Measurements from ENCODE around the gene SIGLEC11.
"Not testable (repeated sequence)": the region's sequence is repeated elsewhere in the genome, so short reads cannot be mapped to it uniquely, and the experiment has no call there.

The SIGLEC11 gene

GRCh38 chr19:49927526-49928264 lies 33.3 kb downstream of the SIGLEC11 start:
- in situ Hi-C loops (cut with MboI; ENCODE audit: low sequenced_read_pairs): no loop called here

DNA sequence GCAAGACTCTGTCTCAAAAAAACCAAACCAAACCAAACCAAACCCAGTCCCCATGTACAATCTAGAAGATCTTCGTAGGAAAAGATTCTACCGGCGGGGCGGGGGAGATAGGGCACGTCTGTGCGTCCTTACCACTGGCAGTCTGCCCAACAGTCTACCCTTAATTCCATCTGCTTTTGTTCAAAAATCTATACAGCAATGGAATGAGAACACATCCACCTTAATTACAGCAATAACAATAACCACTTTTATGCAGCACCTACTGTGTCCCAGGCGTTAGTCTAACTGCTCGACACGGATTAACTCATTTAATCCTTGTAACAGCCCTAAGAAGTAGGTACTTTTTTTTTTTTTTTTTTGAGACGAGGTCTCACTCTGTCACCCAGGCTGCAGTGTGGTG lies 34.5 kb downstream of the SIGLEC11 start:
- in situ Hi-C loops (cut with MboI; ENCODE audit: low sequenced_read_pairs): no loop called here

GRCh38 chr19:49925486-49925885 lies 35.5 kb downstream of the SIGLEC11 start:
- in situ Hi-C loops (cut with MboI; ENCODE audit: low sequenced_read_pairs): no loop called here

DNA sequence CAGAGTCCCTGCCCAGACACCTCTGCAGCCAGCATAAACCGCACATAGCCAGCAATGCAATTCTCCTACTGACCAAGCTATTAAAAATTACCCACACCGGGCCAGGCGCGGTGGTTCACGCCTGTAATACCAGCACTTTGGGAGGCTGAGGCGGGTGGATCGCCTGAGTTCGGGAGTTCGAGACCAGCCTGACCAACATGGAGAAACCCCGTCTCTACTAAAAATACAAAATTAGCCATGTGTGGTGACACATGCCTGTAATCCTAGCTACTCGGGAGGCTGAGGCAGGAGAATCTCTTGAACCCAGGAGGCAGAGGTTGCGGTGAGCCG lies 36.1 kb downstream of the SIGLEC11 start:
- in situ Hi-C loops (cut with MboI; ENCODE audit: low sequenced_read_pairs): not testable (repeated sequence)

DNA sequence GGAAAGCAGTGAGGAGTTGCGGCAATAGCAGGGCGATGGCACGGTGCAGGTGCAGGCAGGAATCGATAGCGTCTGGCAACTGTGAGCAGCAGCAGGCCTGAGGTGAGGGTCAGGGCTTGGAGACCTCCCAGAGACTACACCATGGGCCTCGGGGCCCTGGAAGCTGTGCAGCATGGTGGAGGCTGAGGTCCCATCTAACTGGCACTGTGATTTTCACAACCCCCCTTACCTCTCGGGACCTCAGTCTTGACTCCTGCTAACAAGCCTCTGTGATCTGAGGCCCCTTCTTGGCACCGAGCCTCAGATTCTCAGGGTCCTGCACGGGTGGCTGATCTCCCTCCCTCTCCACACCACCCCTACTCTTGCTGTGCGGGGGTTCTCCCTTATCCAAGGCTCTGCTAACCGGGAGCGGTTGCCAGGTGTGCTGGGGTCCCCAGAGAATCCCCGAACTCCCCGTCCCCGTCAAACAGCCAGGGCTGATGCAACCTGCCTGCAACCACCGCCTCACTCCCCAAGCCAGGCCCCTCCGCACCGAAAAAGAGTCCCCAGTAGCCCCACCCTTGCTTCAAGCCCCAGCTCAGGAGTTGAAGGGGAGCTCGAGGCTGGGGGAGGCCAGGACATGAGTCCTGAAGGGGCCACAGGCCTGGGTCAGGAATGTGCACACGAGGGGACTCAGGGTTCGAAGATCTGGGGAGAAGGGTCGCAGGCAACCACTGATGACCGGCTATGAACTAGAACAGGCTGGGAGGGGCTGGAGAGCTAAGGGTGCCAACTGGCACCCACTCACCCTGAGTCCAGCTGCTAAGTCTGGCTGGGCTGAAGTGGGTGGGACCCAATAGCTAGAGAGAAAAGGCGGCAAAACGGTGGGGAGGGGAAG lies 36.7 kb downstream of the SIGLEC11 start:
- in situ Hi-C loops (cut with MboI; ENCODE audit: low sequenced_read_pairs): no loop called here

- in situ Hi-C loops (cut with MboI; ENCODE audit: low sequenced_read_pairs): no loop called here
Observed at GRCh38 chr19:49923055-49924003, 37.6 kb downstream of the SIGLEC11 start.

DNA sequence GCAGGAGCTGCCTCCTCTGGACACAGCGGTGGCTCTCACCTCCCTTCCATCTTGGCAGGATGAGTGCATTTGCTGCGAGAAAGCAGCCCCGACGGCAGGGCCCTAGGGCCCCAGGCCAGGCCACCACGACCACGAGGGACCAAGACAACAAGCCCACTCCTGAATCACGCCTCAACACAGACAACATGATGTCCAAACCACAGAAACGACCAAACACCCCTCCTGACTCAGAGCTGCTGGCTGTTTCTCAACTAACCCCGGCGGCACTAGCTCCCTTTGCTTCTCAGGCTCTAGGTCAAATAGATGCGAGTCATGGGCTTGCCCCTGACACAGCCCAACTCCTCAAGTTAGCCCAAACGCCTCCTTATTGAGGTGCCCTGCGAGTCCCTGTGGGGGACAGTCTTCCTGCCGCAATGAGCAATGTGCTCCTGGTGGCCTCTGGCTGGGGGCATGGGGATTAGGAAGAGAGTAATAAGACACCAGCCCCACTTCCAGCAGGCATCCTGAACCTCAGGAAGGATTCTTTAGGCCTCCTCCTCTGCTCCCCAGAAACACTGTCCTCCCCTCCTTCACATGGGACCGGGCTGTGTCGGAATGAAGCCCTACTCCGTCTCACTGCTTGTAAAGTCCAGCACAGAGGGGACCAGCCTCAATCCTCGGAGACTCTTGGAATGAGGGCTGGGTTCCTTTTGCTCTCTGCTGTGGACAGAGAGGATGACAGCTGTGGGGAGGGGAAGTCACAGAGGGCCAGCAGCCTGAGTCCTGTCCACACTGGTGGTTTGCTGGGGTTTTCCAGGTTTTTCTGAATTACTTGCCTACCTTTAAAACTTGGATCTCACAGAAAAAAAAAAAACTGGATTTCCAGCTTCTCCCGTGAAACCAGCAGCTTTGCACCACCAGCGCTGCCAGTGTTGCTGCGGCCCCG lies 38.8 kb downstream of the SIGLEC11 start:
- in situ Hi-C loops (cut with MboI; ENCODE audit: low sequenced_read_pairs): no loop called here

- in situ Hi-C loops (cut with MboI; ENCODE audit: low sequenced_read_pairs): no loop called here
Observed at GRCh38 chr19:49920624-49921363, 40.2 kb downstream of the SIGLEC11 start.

DNA sequence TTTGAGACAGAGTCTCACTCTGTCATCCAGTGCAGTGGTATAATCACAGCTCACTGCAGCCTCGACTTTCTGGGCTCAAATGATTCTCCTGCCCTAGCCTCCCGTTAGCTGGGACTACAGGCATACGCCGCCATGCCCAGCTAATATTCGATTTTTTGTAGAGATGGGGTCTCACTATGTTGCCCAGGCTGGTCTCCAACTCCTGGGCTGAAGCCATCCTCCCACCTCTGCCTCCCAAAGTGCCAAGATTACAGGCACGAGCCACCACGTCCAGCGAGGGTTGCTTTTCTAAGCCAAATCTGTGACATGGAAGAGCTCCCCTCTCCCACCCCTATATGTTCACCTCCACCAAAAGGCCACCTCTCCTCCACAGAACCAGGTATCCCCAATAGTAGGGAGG lies 42.9 kb downstream of the SIGLEC11 start:
- in situ Hi-C loops (cut with MboI; ENCODE audit: low sequenced_read_pairs): no loop called here

GRCh38 chr19:49916839-49917733 lies 43.9 kb downstream of the SIGLEC11 start:
- in situ Hi-C loops (cut with MboI; ENCODE audit: low sequenced_read_pairs): no loop called here

DNA sequence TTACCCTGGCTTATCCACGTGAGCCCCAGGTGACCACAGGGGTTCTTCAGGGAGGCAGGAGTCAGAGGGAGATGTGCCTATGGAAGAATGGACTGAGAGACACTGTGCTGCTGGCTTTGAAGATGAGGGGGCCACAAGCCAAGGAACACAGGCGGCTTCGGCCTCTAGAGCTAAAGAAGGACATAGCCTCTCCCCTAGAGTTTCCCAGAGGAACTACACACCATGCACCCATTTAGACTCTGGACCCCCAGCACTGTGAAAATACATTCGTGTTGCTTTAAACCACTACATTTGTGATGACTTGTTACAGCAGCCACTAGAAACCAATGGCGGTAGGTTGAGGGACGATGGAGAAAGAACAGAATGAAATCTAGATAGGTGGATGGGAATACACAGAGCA lies 45.7 kb downstream of the SIGLEC11 start:
- in situ Hi-C loops (cut with MboI; ENCODE audit: low sequenced_read_pairs): no loop called here

GRCh38 chr19:49913720-49914119 lies 47.3 kb downstream of the SIGLEC11 start:
- in situ Hi-C loops (cut with MboI; ENCODE audit: low sequenced_read_pairs): no loop called here

GRCh38 chr19:49912965-49913685 lies 47.8 kb downstream of the SIGLEC11 start:
- in situ Hi-C loops (cut with MboI; ENCODE audit: low sequenced_read_pairs): no loop called here

DNA sequence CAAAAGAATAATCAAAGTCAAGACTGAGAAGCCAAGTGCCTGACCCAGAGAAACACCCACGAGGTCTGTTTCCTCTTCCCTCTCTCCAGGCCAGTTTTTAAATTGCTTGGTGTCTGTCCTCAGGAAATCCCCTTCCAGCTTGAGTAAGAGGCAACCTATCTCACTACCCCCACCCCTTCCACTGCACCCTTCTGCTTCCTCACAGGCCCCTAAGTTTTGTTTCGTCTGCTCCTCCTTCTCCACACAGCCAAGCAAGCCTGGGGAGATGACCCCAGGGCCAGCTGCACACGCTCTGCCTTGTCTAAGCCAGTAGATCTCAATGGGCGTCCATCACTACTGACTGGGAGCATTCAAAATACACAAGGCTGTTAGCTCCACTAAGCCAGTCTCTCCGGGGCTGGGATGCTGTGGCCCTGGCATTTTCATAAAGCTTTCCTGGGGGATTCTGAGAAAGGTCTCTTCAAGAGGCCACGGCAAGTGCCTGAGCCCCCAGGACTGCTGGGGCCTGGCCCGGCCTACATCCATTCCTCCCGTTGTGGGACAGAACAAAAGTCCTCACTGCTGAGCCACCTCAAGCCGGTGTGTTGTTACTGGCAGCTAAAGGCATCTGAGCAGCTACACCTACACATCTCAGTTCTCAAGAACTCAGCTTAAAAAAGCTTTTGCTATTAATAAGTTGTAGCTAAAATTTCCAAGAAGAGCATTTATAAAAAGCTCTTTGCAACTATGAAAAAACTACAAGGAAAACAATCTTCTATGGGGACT lies 49.4 kb downstream of the SIGLEC11 start:
- in situ Hi-C loops (cut with MboI; ENCODE audit: low sequenced_read_pairs): no loop called here

- in situ Hi-C loops (cut with MboI; ENCODE audit: low sequenced_read_pairs): no loop called here
Observed at GRCh38 chr19:49910179-49910578, 50.8 kb downstream of the SIGLEC11 start.

DNA sequence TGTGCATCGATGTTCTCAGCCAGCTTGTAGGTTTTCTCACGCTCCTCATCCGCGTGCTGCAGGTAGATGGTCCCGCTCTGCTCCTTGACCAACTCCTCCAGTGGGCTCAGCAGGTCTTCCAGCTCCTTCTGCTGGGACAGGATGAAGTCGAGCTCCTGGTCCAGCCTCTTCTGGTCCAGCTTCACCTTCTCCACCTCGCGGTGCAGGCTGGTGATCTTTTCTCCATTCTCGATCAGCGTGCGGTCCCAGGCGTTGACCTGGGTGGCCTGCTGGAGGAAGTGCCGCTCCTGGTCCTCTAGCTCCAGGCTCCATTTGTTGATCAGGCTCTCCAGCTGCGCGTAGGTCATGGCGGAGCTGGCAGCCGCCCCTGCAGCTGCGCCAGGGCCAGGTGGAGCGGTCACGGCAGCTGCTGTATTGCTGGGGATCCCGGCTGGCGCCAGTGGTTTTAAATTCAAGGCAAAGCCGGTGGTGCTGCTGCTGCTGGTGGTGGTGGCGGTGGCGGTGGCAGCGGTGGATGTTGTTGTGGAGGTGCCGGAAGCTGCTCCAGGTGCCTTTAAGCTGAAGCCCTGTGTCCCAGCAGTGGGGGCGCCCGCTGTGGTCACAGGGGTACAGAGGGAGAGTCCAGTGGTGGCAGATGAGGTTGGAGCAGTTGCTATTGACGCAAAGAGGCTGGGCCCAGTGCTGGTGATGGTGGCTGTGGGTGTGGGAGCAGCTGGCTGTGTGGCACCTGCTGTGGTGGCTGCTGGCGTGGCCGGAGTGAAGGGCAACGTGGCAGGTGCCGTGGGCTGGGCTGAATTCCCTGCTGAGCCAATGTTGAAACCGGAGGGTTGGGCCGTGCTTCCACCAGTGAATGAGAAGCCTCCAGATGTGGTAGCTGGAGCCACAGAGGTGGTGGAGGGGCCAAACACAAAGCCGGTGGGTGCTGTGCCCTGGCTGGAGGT lies 52.2 kb downstream of the SIGLEC11 start:
- in situ Hi-C loops (cut with MboI; ENCODE audit: low sequenced_read_pairs): no loop called here

Data from HL-60/S4 treated with retinoic acid at 250 ng/mL for 4 days and 3 days (cell line).